Mesendoderm (in vitro differentiated cells): Measurements from ENCODE around the gene DGCR6.

ENCODE experiments used
- DNase-seq: peaks from one replicate; pipeline ENCODE4 v3.0.0; 2013
- H2AK5ac ChIP-seq: 2 replicates; pipeline ENCODE4 v1.6.1; 2013; ENCODE audit warnings: low read length, inconsistent platforms
- H2BK120ac ChIP-seq: 2 replicates; pipeline ENCODE4 v1.6.1; 2013; ENCODE audit warnings: low read depth, mild to moderate bottlenecking, low read length, moderate library complexity, mixed read lengths
- H2BK15ac ChIP-seq: replicated peaks from 2 replicates; pipeline ENCODE4 v1.6.1; 2013; ENCODE audit warnings: low read depth, mild to moderate bottlenecking, moderate library complexity
- H2BK5ac ChIP-seq: 2 replicates; pipeline ENCODE4 v1.6.1; 2013; ENCODE audit warnings: low read length, inconsistent platforms
- H3K18ac ChIP-seq: 2 replicates; pipeline ENCODE4 v1.6.1; 2013; ENCODE audit warnings: mild to moderate bottlenecking, low read length, mixed read lengths
- H3K23ac ChIP-seq: one replicate; pipeline ENCODE4 v1.6.1; 2013; ENCODE audit warnings: low read length
- H3K27ac ChIP-seq: 2 replicates; pipeline ENCODE4 v1.5.1; 2013; ENCODE audit warnings: low read depth, mild to moderate bottlenecking, inconsistent platforms, low read length, moderate library complexity
- H3K27me3 ChIP-seq: 2 replicates; pipeline ENCODE4 v1.6.1; 2013; ENCODE audit warnings: low read length, control low read depth, mild to moderate bottlenecking, inconsistent platforms; ENCODE audit not compliant: insufficient read depth, poor library complexity
- H3K36me3 ChIP-seq: 2 replicates; pipeline ENCODE4 v1.6.1; 2013; ENCODE audit warnings: low read length, inconsistent platforms; ENCODE audit not compliant: control insufficient read depth, insufficient read depth
- H3K4ac ChIP-seq: one replicate; pipeline ENCODE4 v1.6.1; 2013; ENCODE audit warnings: low read depth, mild to moderate bottlenecking, low read length, moderate library complexity
- H3K4me1 ChIP-seq: 2 replicates; pipeline ENCODE4 v1.6.1; 2013; ENCODE audit warnings: low read depth, low read length, inconsistent platforms; ENCODE audit not compliant: control insufficient read depth
- H3K4me2 ChIP-seq: 2 replicates; pipeline ENCODE4 v1.6.1; 2013; ENCODE audit warnings: low read length
- H3K4me3 ChIP-seq: 2 replicates; pipeline ENCODE4 v1.5.1; 2013; ENCODE audit warnings: mild to moderate bottlenecking, low read length
- H3K56ac ChIP-seq: one replicate; pipeline ENCODE4 v1.6.1; 2013; ENCODE audit warnings: low read length
- H3K79me1 ChIP-seq: 2 replicates; pipeline ENCODE4 v1.6.1; 2013; ENCODE audit warnings: low read length, inconsistent platforms
- H3K79me2 ChIP-seq: 2 replicates; pipeline ENCODE4 v1.6.1; 2013; ENCODE audit warnings: mild to moderate bottlenecking, low read length; ENCODE audit not compliant: control insufficient read depth, insufficient read depth
- H3K9ac ChIP-seq: 2 replicates; pipeline ENCODE4 v1.6.1; 2013; ENCODE audit warnings: low read length, inconsistent platforms
- H4K5ac ChIP-seq: one replicate; pipeline ENCODE4 v1.6.1; 2013; ENCODE audit warnings: low read length
- H4K8ac ChIP-seq: one replicate; pipeline ENCODE4 v1.6.1; 2013; ENCODE audit warnings: low read depth, mild to moderate bottlenecking, control low read depth, low read length, moderate library complexity
- WGBS: extraction: QIAGEN DNeasy Blood & Tissue Kit; methylation state at CpG from one replicate; pipeline ENCODE4 v1.1.7; 2013; ENCODE audit warnings: low lambda C conversion rate, missing lambda C conversion rate; ENCODE audit not compliant: insufficient coverage; ENCODE audit errors: extremely low coverage; 5-methylcytosine and 5-hydroxymethylcytosine counted together

The DGCR6 gene

DNA sequence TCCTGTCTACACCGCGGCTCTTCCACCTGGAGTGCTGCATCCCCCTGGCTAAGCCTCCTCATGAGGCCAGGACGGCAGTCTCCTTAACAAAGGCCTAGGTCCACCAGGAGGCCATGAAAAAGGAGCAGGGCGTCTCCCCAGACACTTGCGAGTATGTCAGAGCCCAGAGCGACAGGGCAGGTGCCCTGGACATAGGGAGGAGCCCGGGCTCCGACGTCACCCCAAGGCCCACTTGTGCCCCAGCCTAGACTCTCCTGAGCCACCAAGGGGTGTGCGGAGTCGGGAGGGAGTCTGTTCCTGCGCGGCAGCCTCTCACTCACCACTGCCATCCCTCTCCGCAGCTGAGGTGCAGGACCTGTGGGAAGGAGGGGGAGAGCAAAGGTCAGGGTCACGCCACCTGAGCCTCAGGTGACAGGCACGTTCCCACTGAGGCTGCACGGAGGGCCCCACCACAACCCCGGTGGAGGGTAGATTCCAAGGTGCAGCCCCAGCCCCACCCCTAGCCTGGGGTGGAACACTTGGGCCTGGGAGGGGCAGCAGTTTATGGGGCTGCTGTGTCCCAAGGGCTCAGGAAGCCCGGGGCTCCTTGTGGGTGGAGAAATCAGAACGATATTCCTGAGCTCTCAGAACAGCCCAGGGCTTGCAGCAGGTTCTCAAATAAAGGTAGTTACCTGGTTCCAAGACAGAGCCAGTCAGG is 19.4 kb downstream of the DGCR6 start:
- H3K36me3 ChIP-seq, result no peaks in the 10 kb centered on the region
- H3K4ac ChIP-seq, result no peak overlapping the region
- H3K56ac ChIP-seq, result no peak overlapping the region
- no peaks in the 10 kb centered on the region for H3K79me2 ChIP-seq
- H3K4me2 ChIP-seq, result no peak overlapping the region
- no peak overlapping the region for H3K27ac ChIP-seq
- WGBS, result no CpG with 5 or more reads among the region's 20 CpGs
- H3K4me1 ChIP-seq, result no peaks in the 10 kb centered on the region
- H3K27me3 ChIP-seq, result no peaks in the 10 kb centered on the region
- H4K5ac ChIP-seq, result no peak overlapping the region
- H2BK5ac ChIP-seq, result no peak overlapping the region
- no peak overlapping the region for H3K18ac ChIP-seq
- H3K79me1 ChIP-seq, result no peaks in the 10 kb centered on the region
- no peak for DNase-seq
- H2AK5ac ChIP-seq, result no peak overlapping the region
- H2BK120ac ChIP-seq, result no peak overlapping the region
- no peak overlapping the region for H4K8ac ChIP-seq
- H3K4me3 ChIP-seq, result no peak overlapping the region
- H3K23ac ChIP-seq, result no peak overlapping the region
- no peak overlapping the region for H3K9ac ChIP-seq
- H2BK15ac ChIP-seq, result no peak overlapping the region

DNA sequence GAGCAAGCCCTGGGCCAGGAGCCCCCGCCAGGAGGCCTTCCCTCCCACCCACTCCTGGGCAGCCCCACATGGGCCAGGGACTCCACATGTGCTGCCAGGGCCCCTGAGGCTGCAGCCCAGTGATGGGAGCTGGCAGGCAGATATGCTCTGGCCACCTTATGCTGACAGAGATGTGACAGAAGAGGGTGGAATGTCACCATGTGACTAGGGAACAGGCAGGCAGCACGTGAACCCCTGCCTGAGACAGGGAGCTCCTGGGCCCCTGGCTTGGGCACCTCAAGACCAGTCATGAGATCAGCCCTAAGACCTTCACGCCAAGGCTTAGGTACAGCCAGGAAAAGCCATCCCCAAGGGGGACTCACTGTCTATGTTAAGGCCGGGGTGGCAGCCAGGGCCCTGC is 20.9 kb downstream of the DGCR6 start:
- WGBS, result no CpG with 5 or more reads among the region's 4 CpGs

DNA sequence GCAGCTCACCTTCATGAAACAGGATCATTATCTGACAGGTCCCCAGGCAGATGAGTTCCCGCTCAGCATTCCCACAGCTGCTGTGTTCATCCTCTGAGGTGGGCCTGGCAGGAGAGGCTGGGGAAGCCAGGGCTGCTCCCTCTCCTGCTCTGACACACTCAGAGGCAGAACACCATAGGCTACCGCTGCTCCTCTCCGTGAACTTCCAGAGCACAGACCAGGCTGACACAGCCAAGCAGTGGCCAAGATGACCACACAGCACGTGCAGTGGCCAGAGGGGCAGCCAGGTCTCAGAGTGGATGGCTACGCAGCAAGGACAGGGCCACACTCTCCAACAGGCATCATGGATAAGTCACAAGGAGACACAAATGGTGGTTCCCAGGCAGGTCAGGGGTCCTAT is 21.5 kb downstream of the DGCR6 start:
- Histone ChIP-seq H3K4ac (no peak overlapping the region), H3K36me3 (no peaks in the 10 kb centered on the region), H2BK120ac (no peak overlapping the region), H3K4me2 (no peak overlapping the region), H3K9ac (no peak overlapping the region), H3K56ac (no peak overlapping the region), H4K5ac (no peak overlapping the region), H2BK5ac (no peak overlapping the region), H2BK15ac (no peak overlapping the region), H3K27ac (no peak overlapping the region), H2AK5ac (no peak overlapping the region), H3K79me2 (no peaks in the 10 kb centered on the region), H3K4me1 (no peaks in the 10 kb centered on the region), H4K8ac (no peak overlapping the region), H3K4me3 (no peak overlapping the region), H3K18ac (no peak overlapping the region), H3K79me1 (no peaks in the 10 kb centered on the region), H3K27me3 (no peaks in the 10 kb centered on the region), H3K23ac (no peak overlapping the region)
- DNase-seq, result no peak
- no CpG with 5 or more reads among the region's 5 CpGs for WGBS

More for the DNA sequence above, 20.9 kb downstream of the DGCR6 start:
- Histone ChIP-seq H3K9ac (no peak overlapping the region), H3K18ac (no peak overlapping the region), H3K56ac (no peak overlapping the region), H4K5ac (no peak overlapping the region), H3K4me1 (no peaks in the 10 kb centered on the region), H3K79me2 (no peaks in the 10 kb centered on the region), H3K36me3 (no peaks in the 10 kb centered on the region), H3K4me3 (no peak overlapping the region), H3K23ac (no peak overlapping the region), H2BK120ac (no peak overlapping the region), H3K4me2 (no peak overlapping the region), H3K4ac (no peak overlapping the region), H3K27me3 (no peaks in the 10 kb centered on the region), H2BK15ac (no peak overlapping the region), H3K79me1 (no peaks in the 10 kb centered on the region), H4K8ac (no peak overlapping the region), H2BK5ac (no peak overlapping the region), H3K27ac (no peak overlapping the region), H2AK5ac (no peak overlapping the region)
- DNase-seq, result no peak

DNA sequence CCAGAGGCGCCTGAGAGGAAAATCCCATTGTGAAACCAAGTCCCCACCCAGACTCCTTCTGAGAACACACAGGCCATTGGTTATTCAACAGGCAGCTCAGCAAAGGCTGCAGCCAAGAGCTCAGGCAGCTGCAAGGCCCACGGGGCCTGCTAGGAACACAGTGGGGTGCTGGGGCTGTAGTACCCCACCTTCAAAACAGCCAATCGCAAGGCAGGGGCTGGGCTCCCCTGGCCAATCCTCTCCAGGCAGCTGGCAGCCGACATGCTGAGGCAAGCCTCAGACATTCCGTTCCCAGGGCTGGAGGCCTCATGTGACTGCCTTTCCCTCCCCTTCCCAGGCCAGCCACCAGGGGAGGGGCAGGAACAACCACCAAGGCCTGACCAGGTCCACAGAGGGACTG is 23.3 kb downstream of the DGCR6 start:
- Histone ChIP-seq H2BK15ac (no peak overlapping the region), H4K8ac (no peak overlapping the region), H3K36me3 (no peaks in the 10 kb centered on the region), H3K4me2 (no peak overlapping the region), H3K79me1 (no peaks in the 10 kb centered on the region), H3K4ac (no peak overlapping the region), H3K18ac (no peak overlapping the region), H2AK5ac (no peak overlapping the region), H2BK120ac (no peak overlapping the region), H3K79me2 (no peaks in the 10 kb centered on the region), H3K23ac (no peak overlapping the region), H3K27me3 (no peaks in the 10 kb centered on the region), H2BK5ac (no peak overlapping the region), H3K56ac (no peak overlapping the region), H3K4me3 (no peak overlapping the region), H3K27ac (no peak overlapping the region), H3K9ac (no peak overlapping the region), H4K5ac (no peak overlapping the region), H3K4me1 (no peaks in the 10 kb centered on the region)
- WGBS, result no CpG with 5 or more reads among the region's 5 CpGs
- no peak for DNase-seq

DNA sequence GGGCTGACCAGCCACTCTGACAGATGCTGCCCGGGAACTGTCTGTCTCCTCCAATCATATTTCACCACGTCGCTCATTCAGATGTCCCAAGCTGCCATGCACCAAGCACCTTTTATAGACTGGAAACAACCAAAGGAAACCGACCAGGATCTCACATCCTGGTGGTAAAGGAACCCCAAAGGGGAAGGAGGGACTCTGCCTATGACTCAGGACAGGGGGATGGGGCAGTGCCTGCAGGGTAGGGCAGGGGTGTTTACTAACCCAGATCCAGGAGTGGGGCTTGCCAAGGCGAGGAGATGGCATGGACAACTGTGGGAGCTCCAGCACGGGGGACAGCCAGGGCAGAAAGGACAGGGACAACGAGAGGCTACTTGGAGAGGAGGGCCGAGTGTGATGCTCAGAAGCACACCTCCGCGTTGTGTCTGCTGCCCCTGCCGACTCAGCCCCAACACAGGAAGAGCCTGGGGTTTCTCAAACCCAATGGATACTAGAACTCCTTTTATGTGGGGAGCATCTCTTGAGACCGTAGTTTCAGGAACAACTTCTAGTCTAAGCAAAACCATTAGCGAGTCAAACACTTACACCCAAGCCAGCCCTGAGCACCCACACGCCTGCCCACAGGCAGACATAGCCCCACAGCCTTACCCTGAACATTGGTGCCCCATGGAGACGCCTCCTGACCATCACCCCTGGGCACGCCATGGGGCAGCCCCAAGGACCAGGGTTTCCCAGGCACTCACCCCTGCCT is 26.0 kb downstream of the DGCR6 start:
- no peak overlapping the region for H3K4ac ChIP-seq
- H4K5ac ChIP-seq, result no peak overlapping the region
- H3K9ac ChIP-seq, result no peak overlapping the region
- H3K27ac ChIP-seq, result no peak overlapping the region
- WGBS, result no CpG with 5 or more reads among the region's 16 CpGs
- H3K23ac ChIP-seq, result no peak overlapping the region
- no peaks in the 10 kb centered on the region for H3K79me2 ChIP-seq
- H3K79me1 ChIP-seq, result no peaks in the 10 kb centered on the region
- DNase-seq, result no peak
- H4K8ac ChIP-seq, result no peak overlapping the region
- no peak overlapping the region for H3K56ac ChIP-seq
- H3K4me3 ChIP-seq, result no peak overlapping the region
- no peak overlapping the region for H2BK15ac ChIP-seq
- H3K27me3 ChIP-seq, result no peaks in the 10 kb centered on the region
- H2BK5ac ChIP-seq, result no peak overlapping the region
- no peaks in the 10 kb centered on the region for H3K36me3 ChIP-seq
- no peaks in the 10 kb centered on the region for H3K4me1 ChIP-seq
- no peak overlapping the region for H3K18ac ChIP-seq
- H3K4me2 ChIP-seq, result no peak overlapping the region
- H2AK5ac ChIP-seq, result no peak overlapping the region
- no peak overlapping the region for H2BK120ac ChIP-seq
